C4-2B (cell line): Measurements from ENCODE around the gene NUDT14.

Source experiments
- CTCF ChIP-seq: fragments of 450-650 bp; conservative IDR thresholded peaks from 2 replicates; pipeline ENCODE4 v1.5.1; 2017; ENCODE audit warnings: mild to moderate bottlenecking
- ZFX ChIP-seq: fragments of 450-650 bp; IDR thresholded peaks from 2 replicates; pipeline ENCODE4 v1.6.1; 2017

DNA sequence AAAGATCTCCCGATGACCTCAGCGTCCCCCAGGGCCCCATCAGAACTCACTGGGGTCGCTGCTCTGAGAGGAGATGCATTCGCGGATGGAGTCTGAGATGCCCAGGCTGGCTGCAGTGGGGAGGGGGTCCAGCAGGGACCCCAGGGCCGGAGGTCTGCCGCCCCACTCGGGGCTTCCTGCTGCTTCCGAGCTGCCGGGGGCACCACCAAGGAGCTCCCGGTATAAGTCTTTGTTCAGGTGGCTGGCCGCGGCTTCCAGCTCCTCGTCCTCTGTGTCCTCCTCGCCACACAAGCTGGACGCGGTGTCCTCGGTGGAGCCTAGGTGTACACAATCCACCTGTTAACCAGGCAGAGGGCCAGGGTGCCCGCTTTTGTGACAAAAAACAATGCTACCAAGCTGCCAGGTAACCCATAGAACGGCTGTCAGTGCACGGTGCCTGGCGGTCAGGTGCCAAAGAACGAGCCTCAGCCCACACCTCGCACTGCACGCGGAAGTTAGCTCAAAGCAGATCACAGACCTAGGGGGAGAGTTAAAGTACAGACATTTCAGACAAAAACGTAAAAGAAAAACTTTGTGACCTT lies 40.6 kb upstream of the NUDT14 start:
- TF ChIP-seq CTCF (no peak), ZFX (no peak)
